Fibroblast of the aortic adventitia (primary cell): ENCODE measurements around the gene TYMP. TPM values are rescaled to one million over a fixed set of nuclear protein-coding genes. Genes with fewer than 3 reads are reported as not detected.
A peak's percentile ranks its signal among the peaks of the same experiment; 100 is the strongest.

Experiments
- DNase-seq: peaks from one replicate; pipeline ENCODE4 v3.0.0-alpha.2; 2010; ENCODE audit warnings: low read depth
- H3K4me3 ChIP-seq: 2 replicates; pipeline ENCODE4 v1.5.1; 2011; ENCODE audit warnings: low read depth, mild to moderate bottlenecking, control low read depth, low read length, moderate library complexity
- CTCF ChIP-seq: IDR thresholded peaks from 2 replicates; pipeline ENCODE4 v1.5.1; 2011; ENCODE audit warnings: mild to moderate bottlenecking, low read length, control low read depth, inconsistent platforms; ENCODE audit not compliant: insufficient read depth
- total RNA-seq: library from RNA; depleted of rRNA; stranded (reverse); fragments of >200 nt; gene quantifications from 2 replicates; pipeline ENCODE4 v1.2.3, GENCODE V29; 2012; ENCODE audit warnings: low replicate concordance

The TYMP gene
- total RNA-seq, 1 donor: 23.7 TPM

DNA sequence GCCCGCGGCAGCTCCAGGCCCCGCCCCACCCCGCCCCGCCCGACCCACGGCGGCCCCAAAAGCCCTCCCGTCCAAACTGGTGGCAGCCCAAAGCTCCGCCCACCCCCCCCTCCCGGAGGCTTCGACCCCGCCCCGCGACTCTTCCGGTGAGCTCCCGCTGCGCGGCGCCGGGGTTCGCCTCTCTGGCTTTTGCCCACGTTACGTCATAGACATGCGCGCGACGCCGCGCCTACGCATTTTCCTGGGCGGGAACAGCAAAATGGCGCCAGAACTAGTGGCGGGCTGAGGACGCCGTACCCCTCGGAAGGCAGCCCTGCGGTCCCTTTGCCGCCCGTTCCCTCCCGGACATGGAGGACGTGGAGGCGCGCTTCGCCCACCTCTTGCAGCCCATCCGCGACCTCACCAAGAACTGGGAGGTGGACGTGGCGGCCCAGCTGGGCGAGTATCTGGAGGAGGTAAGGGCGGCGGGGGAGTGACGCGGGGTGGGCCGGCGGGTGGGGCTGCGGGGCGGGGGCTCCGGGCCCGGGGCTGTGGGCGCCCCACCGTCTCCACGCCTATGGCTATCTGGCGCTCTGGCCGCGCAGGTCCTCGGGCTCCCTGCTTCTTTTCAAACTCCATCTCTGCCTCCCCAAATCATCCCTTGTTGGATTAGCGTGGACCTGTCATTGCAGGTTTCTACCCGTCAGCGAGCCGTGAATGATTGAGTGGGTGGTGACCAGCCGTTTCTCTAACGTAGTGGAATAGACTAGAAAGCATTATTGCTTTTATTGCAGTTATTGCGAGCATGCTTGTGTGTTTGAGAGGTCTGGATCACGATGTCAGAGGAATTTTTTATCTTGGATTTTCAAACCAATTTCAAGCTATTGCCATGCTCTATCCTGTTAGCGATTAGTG is 21.6 kb downstream of the TYMP start, which contains the start of gene NCAPH2:
NCAPH2 (plus strand) TSS at position 234 of the 894 bp plus-strand sequence; CDS start at position 348, 114 bp downstream.
- TF ChIP-seq CTCF: no peak
- peak within 1 kb of the TSS; percentile 99 for H3K4me3 ChIP-seq
- DNase-seq: peak; percentile 97

GRCh38 chr22:50507421-50507990 is 22.3 kb downstream of the TYMP start, which contains the start of gene LMF2:
Gene LMF2, minus strand, starts transcription at chr22:50507702. Its CDS starts 27 bp downstream, at chr22:50507675.
- DNase-seq: no peak
- TF ChIP-seq CTCF: no peak
- H3K4me3 ChIP-seq: peak within 1 kb of the TSS; percentile 99

DNA sequence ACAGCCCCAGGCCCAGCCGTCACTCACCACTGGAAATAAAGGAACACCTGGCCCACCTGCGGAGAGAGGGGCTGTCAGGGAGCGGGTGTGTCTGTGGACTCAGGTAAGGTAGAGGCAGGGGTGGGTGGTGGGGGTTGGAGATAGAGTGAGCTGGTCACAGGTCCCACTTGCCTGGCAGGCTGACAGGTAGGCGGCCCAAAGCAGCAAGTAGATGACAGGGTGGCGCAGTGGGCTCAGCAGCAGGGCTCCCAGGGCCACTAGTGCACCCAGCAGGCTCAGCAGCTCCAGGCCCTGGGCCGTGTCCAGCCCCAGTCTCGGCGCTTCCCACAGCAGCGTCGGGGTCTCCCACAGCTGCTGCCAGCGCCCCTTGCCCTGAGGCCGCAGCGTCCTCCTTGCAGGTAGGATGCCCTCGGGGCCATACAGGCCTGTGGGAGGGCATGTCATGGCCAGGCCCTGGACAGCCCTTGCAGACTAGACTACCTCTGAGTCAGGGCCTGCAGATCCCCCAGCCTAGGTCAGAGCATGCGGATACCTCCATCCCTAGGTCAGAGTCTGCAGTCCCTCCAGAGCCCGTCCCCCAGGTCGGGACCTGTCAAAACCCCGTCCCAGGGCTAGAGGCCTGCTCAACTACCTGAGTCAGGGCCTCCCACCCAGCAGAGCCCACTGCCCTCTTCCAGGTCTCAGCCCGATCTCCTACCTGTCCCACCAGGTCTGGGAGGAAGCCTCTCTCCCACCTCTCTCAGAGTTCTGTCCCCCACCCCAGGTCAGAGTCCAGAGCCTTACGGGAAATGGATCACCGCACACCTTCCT is 23.0 kb downstream of the TYMP start:
- no peak for TF ChIP-seq CTCF
- peak overlapping the region; percentile 99 for H3K4me3 ChIP-seq
- no peak for DNase-seq

GRCh38 chr22:50505776-50506610 is 23.8 kb downstream of the TYMP start:
- no peak for TF ChIP-seq CTCF
- no peak for DNase-seq
- H3K4me3 ChIP-seq: peak overlapping the region; percentile 99

DNA sequence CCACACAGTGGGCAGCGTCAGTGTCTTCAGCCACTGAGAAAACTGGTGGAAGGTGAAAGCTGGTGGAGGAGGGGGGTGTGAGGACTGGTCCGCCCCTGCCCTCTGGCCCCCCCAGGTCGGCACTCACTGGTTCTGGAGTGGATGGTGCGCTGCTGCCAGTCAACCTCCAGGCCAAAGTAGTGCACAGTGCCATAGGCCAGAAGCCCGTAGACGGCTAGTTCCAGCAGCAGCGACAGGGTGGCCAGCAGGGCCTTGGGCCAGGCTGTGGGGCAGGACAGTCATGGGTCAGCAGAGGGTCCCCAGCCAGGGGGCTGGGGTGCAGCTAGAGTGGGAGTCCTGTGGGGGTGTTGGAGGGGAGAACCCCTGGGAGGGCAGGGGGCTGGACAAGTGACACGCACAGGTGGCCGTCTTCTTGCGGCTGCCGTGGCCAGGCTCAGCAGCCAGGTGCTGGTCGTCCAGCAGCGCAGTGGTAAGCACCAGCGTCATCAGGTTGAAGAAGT is 24.5 kb downstream of the TYMP start:
- no peak for TF ChIP-seq CTCF
- no peak overlapping the region for H3K4me3 ChIP-seq
- DNase-seq: no peak
